Kasumi-1 (cell line): ENCODE data around the gene KIF21A.

Source experiments
- DNase-seq, 2 experiments: peaks; one replicate each; lab custom pipeline; 2025; lab: John Stamatoyannopoulos, UW

Gene KIF21A

DNA sequence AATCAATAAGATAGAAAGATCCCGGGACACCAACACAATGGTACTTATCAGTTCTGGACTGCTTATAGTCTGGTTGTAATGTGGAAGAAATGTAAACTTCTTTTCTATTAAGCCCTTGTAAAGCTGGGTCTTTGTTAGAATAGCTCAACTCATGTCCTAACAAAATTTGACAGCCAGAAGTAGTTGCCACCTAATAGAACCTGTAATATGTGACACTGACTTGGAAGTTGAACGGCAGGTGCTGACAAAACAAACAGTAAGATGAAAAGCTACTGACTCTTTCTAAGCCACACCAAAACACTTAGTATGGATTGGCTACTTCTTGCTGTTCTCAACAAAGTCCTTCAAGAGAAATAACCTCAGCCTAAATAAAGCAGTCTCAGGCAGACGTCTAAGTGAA is 56.6 kb downstream of the KIF21A start:
- no peak for DNase-seq

- DNase-seq, result no peak
Measured at GRCh38 chr12:39383114-39383513, 59.8 kb downstream of the KIF21A start.

DNA sequence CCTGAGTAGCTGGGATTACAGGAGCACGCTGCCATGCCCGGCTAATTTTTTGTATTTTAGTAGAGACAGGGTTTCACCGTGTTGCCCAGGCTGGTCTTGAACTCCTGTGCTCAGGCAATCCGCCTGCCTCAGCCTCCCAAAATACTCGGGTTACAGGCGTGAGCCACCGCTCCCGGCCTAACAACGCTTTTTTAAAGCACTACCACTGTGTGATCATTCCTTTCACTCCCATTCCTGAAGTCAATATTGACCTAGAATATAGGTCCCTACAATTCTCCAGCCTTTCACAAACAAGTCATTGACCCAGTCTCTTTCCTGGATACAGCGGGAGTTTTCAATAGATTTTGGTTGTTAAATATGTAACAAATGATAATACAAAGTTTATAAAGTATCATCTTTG is 62.8 kb downstream of the KIF21A start:
- no peak for DNase-seq

DNA sequence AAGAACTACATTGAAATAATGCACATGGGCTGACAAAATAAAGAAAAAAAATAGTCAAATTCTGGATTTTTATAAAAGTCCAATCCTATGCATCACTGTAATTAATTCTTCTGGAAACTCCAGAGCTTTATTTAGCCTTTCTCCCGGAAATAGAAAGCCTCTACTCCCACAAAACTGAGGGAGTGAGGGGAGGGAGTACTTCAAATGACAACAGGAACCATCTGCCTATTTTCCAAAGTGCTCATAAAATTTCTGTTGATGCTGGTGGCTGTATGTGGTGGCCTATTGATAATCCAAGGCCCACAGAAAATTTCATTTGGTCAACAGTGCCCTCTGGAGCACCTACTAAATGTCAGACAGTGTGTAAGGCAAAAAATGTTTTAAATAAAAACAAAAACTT is 64.6 kb downstream of the KIF21A start:
- peak; percentile 35 to 51 for DNase-seq

- DNase-seq, result peak; percentile 17 to 40
Measured at GRCh38 chr12:39375206-39375808, 67.6 kb downstream of the KIF21A start.

- peak; percentile 85 to 91 for DNase-seq
Measured at GRCh38 chr12:39372929-39373328, 70.0 kb downstream of the KIF21A start.

GRCh38 chr12:39372204-39372925 is 70.6 kb downstream of the KIF21A start:
- no peak for DNase-seq

DNA sequence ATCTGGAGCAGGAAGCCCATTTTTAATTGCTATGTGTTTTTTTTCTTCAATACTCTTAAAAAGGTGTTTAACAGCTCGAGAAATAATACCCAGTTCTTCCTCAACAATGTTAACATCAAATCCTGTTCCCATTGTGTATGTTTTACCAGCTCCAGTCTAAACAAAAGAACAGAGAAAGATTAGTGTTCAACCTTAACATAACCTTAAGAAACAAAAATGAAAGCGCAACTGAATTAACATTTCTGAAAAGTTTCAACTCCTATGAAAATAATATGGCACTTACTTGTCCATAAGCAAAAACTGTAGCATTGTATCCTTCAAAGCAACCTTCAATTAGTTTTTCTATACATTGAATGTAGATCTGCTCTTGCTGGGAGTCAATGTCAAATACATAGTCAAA is 73.2 kb downstream of the KIF21A start:
- DNase-seq, result no peak

GRCh38 chr12:39368891-39369290 is 74.0 kb downstream of the KIF21A start:
- DNase-seq, result no peak

GRCh38 chr12:39368096-39368495 is 74.8 kb downstream of the KIF21A start:
- no peak for DNase-seq

- no peak for DNase-seq
Measured at GRCh38 chr12:39367494-39367893, 75.4 kb downstream of the KIF21A start.

DNA sequence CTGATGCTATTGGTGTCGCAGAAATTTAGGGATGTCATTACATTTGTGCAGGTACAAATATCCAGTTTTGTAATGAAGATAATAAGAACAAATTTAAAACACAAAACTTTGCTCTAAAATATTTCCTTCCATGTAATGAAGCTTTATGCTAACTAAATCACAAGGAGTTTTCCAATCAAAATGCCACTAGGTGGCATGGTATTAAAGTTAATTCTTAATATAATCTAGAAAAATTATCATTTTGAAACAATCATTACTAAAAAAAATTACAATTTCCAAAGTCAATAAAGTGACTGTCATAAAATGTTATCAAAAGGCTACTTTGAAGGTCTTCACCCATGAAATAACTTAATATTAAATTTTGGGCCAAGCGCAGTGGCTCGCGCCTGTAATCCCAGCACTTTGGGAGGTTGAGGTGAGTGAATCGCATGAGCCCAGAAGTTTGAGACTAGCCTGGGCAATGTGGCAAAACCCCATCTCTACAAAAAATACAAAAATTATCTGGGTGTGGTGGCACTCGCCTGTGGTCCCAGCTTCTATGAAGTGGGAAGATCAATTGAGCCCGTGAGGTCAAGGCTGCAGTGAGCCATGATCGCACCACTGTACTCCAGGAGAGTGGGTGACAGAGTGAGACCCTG is 77.4 kb downstream of the KIF21A start:
- peak in 1 of 2 experiments; percentile 7 for DNase-seq

GRCh38 chr12:39364196-39364595 is 78.7 kb downstream of the KIF21A start:
- DNase-seq, result no peak

DNA sequence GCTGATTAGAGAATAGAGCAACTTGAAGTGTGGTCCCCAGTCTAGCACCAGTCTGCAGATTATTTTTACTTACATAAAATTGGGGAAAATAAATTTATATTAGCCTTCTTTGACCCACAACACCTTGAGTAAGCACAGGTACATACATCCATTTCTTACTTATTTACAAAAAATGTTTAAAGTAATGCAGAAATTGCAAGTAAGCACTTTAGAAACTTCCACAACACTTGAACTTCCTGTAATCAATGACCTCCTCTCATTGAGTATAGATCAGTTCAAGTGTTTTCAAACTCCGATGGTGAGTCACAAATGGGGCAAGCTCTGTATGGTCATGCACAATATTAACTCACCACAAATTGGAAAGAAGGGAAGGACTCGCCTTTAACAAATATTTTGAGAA is 83.3 kb downstream of the KIF21A start:
- DNase-seq, result no peak

GRCh38 chr12:39357041-39357440 is 85.9 kb downstream of the KIF21A start:
- DNase-seq, result no peak

DNA sequence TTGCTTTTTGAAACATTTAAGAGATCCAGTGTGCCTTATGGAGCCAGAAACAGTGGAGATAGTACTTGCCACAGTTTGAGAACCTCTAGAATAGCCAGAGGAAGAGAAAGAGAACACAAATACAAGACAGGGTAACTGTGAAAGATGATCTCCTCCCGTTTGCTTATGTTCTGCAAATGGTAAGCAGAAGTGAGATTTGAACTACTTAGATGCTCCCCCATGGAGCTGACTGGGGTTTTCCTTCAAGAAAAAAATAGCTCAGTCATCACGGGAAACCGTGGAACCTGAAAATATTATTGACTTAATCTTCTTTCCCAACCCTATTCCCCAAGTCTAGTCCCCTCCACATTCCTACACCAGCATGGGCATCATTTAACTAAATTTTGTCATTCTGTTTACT is 87.1 kb downstream of the KIF21A start:
- no peak for DNase-seq

DNA sequence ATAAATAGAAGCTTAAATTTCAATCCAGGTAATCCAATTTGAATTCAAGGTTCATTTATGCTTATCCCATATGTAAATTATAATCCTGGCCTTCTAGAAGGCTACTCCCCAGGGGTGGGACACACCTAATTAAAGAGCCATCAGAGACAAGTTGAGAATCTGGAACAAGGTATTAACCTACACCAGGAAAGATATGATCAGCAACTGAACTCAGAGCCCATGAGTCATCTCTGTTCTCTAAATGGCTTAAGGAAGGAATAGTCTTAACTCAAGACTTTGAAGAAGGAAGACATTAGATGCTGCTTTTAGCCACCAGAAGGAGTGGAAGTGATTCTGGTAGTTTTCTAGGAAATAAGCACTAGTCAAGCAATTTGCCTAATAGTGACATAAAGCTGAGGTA is 88.0 kb downstream of the KIF21A start:
- no peak for DNase-seq

- no peak for DNase-seq
Measured at GRCh38 chr12:39352471-39353017, 90.4 kb downstream of the KIF21A start.

- no peak for DNase-seq
Measured at GRCh38 chr12:39351153-39351552, 91.8 kb downstream of the KIF21A start.

DNA sequence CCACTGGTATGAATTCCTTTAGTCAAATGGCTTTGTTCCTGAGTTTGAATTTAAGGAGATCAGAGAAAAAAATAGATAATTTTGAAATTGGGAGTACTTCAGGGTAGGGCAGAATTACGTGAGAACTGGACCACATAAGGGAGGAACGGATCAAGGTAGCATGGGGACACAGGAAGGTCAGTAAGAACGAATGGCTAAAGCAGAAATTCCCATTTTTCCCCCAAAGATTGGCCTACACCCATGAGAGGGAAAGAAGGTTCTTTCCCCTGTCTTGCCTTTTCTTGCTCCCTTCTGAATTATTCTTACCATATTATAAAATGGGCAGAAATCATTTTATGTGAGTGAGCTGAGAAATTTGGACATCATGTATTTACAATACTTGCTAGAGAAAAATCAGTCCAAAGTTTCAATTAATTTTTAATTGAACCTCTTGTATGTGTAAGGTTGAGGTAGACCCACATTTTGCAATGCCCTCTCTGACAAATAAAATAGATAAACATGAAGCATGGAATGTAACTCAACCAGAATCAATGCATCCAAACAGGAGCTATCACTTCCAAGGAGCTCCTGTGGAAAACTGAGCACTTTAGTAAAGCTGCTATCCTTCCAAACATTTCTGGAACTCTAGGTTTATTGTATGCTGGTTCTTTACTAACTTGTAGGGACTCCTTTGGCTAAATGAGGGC is 93.8 kb downstream of the KIF21A start:
- DNase-seq, result no peak

DNA sequence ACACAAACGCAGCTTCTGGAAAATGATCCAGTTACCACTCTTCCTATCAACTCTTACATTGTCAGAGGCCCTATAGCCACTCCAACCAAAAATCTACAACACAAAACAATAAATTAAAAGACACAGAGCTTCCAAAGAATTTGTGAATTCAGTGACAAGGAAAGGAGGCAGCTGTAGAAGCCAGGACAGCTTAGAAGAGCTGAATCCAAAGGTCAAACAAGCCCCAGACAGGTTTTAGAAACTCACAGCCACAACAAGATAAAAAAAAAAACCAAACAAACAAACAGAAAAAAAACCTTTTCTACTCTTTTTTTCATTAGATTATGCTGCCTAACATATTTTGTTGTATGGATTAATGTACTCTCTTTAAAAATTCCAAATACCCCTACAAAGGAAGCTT is 94.4 kb downstream of the KIF21A start:
- DNase-seq, result no peak

DNA sequence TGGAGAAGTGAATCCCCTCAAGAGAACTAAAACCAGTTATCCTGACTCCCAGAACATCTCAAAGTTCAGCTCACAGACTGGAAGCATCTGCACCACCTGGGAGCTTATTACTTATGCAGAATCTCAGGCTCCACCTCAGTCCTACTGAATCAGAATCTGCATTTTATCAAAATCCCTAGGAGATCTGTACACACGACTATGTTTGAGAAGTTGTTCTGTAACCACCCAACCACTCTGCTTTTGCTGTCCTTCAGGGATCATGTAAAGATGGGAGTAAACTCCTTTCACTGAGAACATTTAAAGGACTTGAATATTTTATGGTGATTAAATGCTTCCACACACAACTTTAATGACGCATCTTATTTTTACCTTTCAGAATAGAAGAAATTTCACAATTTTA is 98.0 kb downstream of the KIF21A start:
- no peak for DNase-seq

GRCh38 chr12:39343665-39344064 is 99.3 kb downstream of the KIF21A start:
- no peak for DNase-seq
